ENCODE data around the gene RBPJ. TPM values are rescaled to one million over a fixed set of nuclear protein-coding genes. Genes with fewer than 3 reads are reported as not detected.
A peak's percentile ranks its signal among the peaks of the same experiment; 100 is the strongest.
"Not testable (repeated sequence)": the region's sequence is repeated elsewhere in the genome, so short reads cannot be mapped to it uniquely, and the experiment has no call there.

RBPJ gene
- polyA plus RNA-seq, 1 donor, result 69.8 TPM

GRCh38 chr4:26302031-26302899, 18.5 kb upstream of the RBPJ start:
- DNase-seq (ENCODE audit: low read depth), result no peak

- no peak for DNase-seq (ENCODE audit: low read depth)
Measured at GRCh38 chr4:26303008-26303407, 17.8 kb upstream of the RBPJ start.

GRCh38 chr4:26307037-26307800, 13.6 kb upstream of the RBPJ start:
- DNase-seq (ENCODE audit: low read depth), result no peak

- DNase-seq (ENCODE audit: low read depth), result no peak
Measured at GRCh38 chr4:26308568-26308967, 12.2 kb upstream of the RBPJ start.

GRCh38 chr4:26310264-26310663, 10.6 kb upstream of the RBPJ start:
- no peak for DNase-seq (ENCODE audit: low read depth)

- DNase-seq (ENCODE audit: low read depth), result no peak
Measured at GRCh38 chr4:26311633-26312032, 9.2 kb upstream of the RBPJ start.

- DNase-seq (ENCODE audit: low read depth), result not testable (repeated sequence)
Measured at GRCh38 chr4:26315316-26315932, 5.4 kb upstream of the RBPJ start.

- no peak for DNase-seq (ENCODE audit: low read depth)
Measured at GRCh38 chr4:26317766-26318165, 3.0 kb upstream of the RBPJ start.

- DNase-seq (ENCODE audit: low read depth), result peak; percentile 96
Measured at GRCh38 chr4:26319467-26319948, 1.3 kb upstream of the RBPJ start.

- no peak for DNase-seq (ENCODE audit: low read depth)
Measured at GRCh38 chr4:26319949-26320537, 771 bp upstream of the RBPJ start.

GRCh38 chr4:26321373-26322221, 783 bp downstream of the RBPJ start:
- no peak for DNase-seq (ENCODE audit: low read depth)

GRCh38 chr4:26322346-26322745, 1.5 kb downstream of the RBPJ start:
- no peak for DNase-seq (ENCODE audit: low read depth)

- DNase-seq (ENCODE audit: low read depth), result no peak
Measured at GRCh38 chr4:26323821-26324220, 3.0 kb downstream of the RBPJ start.

- no peak for DNase-seq (ENCODE audit: low read depth)
Measured at GRCh38 chr4:26325191-26325590, 4.4 kb downstream of the RBPJ start.

GRCh38 chr4:26326791-26327190, 6.0 kb downstream of the RBPJ start:
- DNase-seq (ENCODE audit: low read depth), result no peak

GRCh38 chr4:26330186-26330787, 9.5 kb downstream of the RBPJ start:
- no peak for DNase-seq (ENCODE audit: low read depth)

- no peak for DNase-seq (ENCODE audit: low read depth)
Measured at GRCh38 chr4:26330946-26331345, 10.1 kb downstream of the RBPJ start.

GRCh38 chr4:26331380-26331950, 10.7 kb downstream of the RBPJ start:
- no peak for DNase-seq (ENCODE audit: low read depth)

GRCh38 chr4:26334366-26334765, 13.6 kb downstream of the RBPJ start:
- no peak for DNase-seq (ENCODE audit: low read depth)

- DNase-seq (ENCODE audit: low read depth), result no peak
Measured at GRCh38 chr4:26337612-26338011, 16.8 kb downstream of the RBPJ start.

All from forelimb muscle (tissue), 1 donor.